KOPT-K1 (cell line): ENCODE measurements around the gene TSHZ2.

Experiments
- H3K27ac ChIP-seq: fragments of 200-600 bp; sonication (generic); 2 replicates; pipeline ENCODE4 v1.5.1; 2016; ENCODE audit warnings: antibody characterized with exemption, mild to moderate bottlenecking, low read depth, low read length; ENCODE audit not compliant: poor library complexity, severe bottlenecking
- H3K36me3 ChIP-seq: fragments of 200-600 bp; sonication (generic); 2 replicates; pipeline ENCODE4 v1.5.1; 2017; ENCODE audit warnings: antibody characterized with exemption, mild to moderate bottlenecking, low read length, moderate library complexity; ENCODE audit not compliant: insufficient read depth
- H3K9me3 ChIP-seq: fragments of 200-600 bp; sonication (generic); 2 replicates; pipeline ENCODE4 v1.5.1; 2017; ENCODE audit warnings: antibody characterized with exemption, low read length, mild to moderate bottlenecking; ENCODE audit not compliant: insufficient read depth, poor library complexity, severe bottlenecking

TSHZ2 gene

GRCh38 chr20:53161473-53161872, 189.3 kb downstream of the TSHZ2 start:
- Histone ChIP-seq H3K36me3 (no peaks in the 10 kb centered on the region), H3K9me3 (no peaks in the 10 kb centered on the region), H3K27ac (no peak overlapping the region)

DNA sequence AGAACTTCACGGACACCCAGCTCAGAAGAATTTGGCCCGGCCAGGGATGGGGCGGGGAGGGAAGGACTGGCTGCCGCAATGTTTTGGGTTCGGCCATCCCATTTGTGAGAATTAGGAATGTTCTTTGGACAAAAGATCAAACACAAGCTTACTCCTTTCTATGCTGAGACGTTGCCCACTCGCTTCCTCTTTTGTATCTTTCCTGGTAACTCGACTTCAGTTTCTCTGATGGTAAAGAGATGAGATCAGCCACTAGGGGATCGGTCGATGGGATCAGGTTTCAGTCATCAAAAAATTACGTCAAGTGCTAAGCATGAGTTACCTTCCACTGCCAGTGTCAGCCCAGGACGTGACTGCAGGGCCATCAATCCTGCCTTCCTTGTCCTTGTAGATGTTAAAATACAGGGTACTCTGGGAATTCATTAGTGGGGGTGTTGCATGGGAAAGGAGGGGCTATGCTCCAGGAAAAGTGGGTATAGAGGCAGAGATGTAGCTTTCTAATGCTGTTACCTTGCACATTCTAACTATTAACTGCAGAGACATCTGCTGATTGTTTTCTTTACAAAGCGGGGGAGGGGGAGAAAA, 190.2 kb downstream of the TSHZ2 start:
- Histone ChIP-seq H3K27ac (no peak overlapping the region), H3K36me3 (no peaks in the 10 kb centered on the region), H3K9me3 (no peaks in the 10 kb centered on the region)

DNA sequence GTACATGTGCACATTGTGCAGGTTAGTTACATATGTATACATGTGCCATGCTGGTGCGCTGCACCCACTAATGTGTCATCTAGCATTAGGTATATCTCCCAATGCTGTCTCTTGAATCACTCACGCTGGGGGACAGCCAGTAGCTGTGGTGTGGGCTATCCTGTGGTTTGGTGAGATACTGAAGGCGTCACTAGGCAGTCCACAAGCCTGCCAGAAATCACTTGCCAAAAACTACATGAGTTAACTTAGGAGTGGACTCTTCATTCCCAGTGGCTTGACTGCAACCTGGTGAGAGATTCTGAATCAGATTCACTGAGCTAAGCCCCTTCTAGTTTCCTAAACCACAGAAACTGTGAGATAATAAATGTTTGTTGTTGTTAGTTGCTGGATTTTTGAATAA, 191.3 kb downstream of the TSHZ2 start:
- H3K27ac ChIP-seq: no peak overlapping the region
- no peaks in the 10 kb centered on the region for H3K9me3 ChIP-seq
- H3K36me3 ChIP-seq: no peaks in the 10 kb centered on the region

GRCh38 chr20:53164072-53164471, 191.9 kb downstream of the TSHZ2 start:
- no peaks in the 10 kb centered on the region for H3K9me3 ChIP-seq
- no peaks in the 10 kb centered on the region for H3K36me3 ChIP-seq
- no peak overlapping the region for H3K27ac ChIP-seq

DNA sequence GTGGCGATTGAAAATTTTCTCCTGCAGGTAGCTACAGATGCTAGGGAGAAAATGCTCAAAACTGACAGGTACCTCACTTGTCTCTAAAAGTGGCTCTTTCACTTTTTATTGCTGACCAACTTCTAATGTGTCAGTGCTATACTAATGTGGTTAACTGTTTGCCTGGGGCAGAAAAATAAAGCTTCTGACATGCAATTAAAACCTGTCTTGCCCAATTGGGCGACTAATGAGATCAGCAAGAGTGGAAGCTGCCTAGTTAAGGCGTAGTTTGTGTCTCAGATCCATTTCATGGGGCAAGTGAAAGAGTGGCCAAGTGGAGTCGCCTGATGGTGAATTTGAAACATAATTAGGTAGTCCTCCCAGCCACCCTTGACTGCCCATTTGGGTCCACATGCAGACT, 193.3 kb downstream of the TSHZ2 start:
- Histone ChIP-seq H3K9me3 (no peaks in the 10 kb centered on the region), H3K36me3 (no peaks in the 10 kb centered on the region), H3K27ac (no peak overlapping the region)

DNA sequence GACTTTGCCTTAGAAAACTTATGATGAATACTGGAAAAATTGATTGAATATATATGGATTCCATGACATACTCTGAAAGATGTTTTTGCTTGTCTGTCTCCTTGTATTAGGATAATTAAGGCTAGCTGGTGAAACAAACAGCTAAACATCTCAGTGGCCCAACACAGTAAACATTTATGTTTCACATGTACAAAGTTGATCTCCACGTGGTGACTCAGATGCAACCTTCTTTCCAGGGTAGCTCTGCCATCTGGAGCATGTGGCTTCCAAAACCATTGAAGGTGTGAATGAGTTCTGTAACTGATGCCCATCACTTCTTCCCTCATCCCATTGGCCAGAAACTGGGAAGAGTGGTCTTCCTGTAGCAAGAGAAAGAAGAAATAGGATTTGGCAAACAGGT, 196.3 kb downstream of the TSHZ2 start:
- no peaks in the 10 kb centered on the region for H3K36me3 ChIP-seq
- H3K9me3 ChIP-seq: no peaks in the 10 kb centered on the region
- no peak overlapping the region for H3K27ac ChIP-seq

DNA sequence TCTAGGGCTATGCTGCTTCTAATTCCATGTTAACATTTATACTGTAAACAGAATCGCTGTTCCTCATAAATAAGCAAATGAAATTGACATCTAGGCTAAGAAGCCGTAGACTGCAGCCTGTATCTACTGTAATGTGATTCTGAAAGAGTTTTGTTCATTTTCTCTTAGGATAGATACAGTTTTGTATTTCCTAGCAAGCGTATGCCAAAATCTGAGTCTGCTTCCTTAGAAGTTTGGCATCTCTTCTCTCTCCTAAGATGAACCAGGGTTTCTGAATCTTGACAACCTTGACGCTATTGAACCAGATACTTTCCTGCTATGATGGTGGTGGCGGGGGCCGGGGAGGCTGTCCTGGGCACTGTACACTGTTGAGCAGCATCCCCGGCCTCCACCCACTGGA, 198.0 kb downstream of the TSHZ2 start:
- H3K27ac ChIP-seq: no peak overlapping the region
- H3K9me3 ChIP-seq: no peaks in the 10 kb centered on the region
- H3K36me3 ChIP-seq: no peaks in the 10 kb centered on the region

DNA sequence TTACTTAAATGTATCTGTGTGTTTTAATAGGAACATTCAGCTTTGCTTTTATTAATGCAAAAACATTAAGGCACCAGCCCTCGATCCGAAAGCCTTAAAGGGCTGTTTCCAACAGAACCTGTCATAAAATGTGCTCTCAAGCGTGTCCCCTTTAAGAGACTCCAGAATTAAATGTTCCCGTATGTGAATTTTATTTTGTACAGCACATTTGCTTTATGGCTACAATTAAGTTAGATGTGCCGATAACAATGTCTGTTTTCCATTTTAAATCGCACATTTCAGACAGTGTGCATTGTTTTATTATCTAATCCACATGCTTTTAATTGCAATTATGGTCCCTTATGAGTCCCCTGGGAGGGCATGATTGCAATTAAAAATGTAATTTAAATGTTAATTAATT, 198.9 kb downstream of the TSHZ2 start:
- no peaks in the 10 kb centered on the region for H3K9me3 ChIP-seq

GRCh38 chr20:53174454-53174853, 202.3 kb downstream of the TSHZ2 start:
- Histone ChIP-seq H3K9me3 (no peaks in the 10 kb centered on the region), H3K36me3 (no peaks in the 10 kb centered on the region), H3K27ac (no peak overlapping the region)

More for the DNA sequence above, 198.9 kb downstream of the TSHZ2 start:
- no peak overlapping the region for H3K27ac ChIP-seq
- H3K36me3 ChIP-seq: no peaks in the 10 kb centered on the region

GRCh38 chr20:53175135-53175780, 203.1 kb downstream of the TSHZ2 start:
- Histone ChIP-seq H3K36me3 (no peaks in the 10 kb centered on the region), H3K9me3 (no peaks in the 10 kb centered on the region), H3K27ac (no peak overlapping the region)

DNA sequence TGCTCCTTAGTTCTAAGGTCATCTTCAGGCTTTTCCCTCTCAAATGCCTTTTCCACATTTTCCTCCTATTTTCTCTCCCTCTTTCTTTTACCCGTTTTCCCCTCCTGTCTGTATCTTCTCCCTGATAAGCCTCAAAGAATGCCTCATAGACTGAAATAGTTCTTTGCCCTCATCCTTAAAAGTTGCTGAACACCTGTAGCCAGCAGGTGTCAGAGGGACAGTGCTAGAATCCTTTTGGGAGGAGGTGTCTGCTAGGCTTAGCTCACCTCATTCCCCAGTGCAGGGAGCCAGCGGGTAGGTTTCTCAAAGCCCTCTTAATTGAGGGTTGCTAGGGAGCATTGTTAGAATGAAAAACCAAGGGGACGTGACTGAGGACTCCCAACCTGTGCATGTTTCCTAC, 204.0 kb downstream of the TSHZ2 start:
- H3K36me3 ChIP-seq: no peaks in the 10 kb centered on the region
- H3K9me3 ChIP-seq: no peaks in the 10 kb centered on the region
- H3K27ac ChIP-seq: no peak overlapping the region

GRCh38 chr20:53177687-53178086, 205.5 kb downstream of the TSHZ2 start:
- no peaks in the 10 kb centered on the region for H3K9me3 ChIP-seq
- no peaks in the 10 kb centered on the region for H3K36me3 ChIP-seq
- H3K27ac ChIP-seq: no peak overlapping the region

DNA sequence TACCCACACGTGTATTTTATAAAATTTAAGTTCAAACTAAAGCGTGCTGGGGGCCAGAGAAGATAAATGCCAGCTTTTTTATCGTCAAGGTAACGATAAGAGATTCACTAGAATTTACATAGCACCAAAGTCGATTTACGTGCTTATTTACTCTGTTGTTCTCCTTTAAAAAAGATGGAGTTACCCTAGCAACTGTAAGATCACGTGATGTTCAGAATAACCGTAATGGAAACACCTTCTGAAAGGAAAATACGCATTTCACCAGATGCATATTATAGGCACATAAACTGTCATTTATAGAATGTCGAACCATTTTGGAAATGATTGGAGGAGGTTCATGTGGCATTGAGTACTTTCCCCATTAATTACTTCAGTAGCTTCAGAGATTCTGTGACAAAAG, 207.6 kb downstream of the TSHZ2 start:
- no peaks in the 10 kb centered on the region for H3K9me3 ChIP-seq
- no peaks in the 10 kb centered on the region for H3K36me3 ChIP-seq
- no peak overlapping the region for H3K27ac ChIP-seq

GRCh38 chr20:53180928-53181362, 208.8 kb downstream of the TSHZ2 start:
- H3K9me3 ChIP-seq: no peaks in the 10 kb centered on the region
- no peak overlapping the region for H3K27ac ChIP-seq

GRCh38 chr20:53181866-53182376, 209.8 kb downstream of the TSHZ2 start:
- H3K36me3 ChIP-seq: no peaks in the 10 kb centered on the region
- no peak overlapping the region for H3K27ac ChIP-seq

More at GRCh38 chr20:53180928-53181362, 208.8 kb downstream of the TSHZ2 start:
- H3K36me3 ChIP-seq: no peaks in the 10 kb centered on the region

GRCh38 chr20:53183181-53183580, 211.0 kb downstream of the TSHZ2 start:
- no peaks in the 10 kb centered on the region for H3K9me3 ChIP-seq
- H3K27ac ChIP-seq: no peak overlapping the region
- H3K36me3 ChIP-seq: no peaks in the 10 kb centered on the region

More at GRCh38 chr20:53181866-53182376, 209.8 kb downstream of the TSHZ2 start:
- H3K9me3 ChIP-seq: no peaks in the 10 kb centered on the region
